Loucy (cell line): ENCODE results near the gene HBD.

Experiments
- H2AFZ ChIP-seq: fragments of 200-600 bp; sonication (generic); 2 replicates; pipeline ENCODE4 v1.6.0; 2016; ENCODE audit warnings: antibody characterized with exemption, mild to moderate bottlenecking, low read length, moderate library complexity
- H3F3A ChIP-seq: fragments of 200-600 bp; 2 replicates; pipeline ENCODE4 v1.6.0; 2016; ENCODE audit warnings: antibody characterized with exemption, low read depth, mild to moderate bottlenecking
- H3K27me3 ChIP-seq: fragments of 200-600 bp; sonication (generic); 2 replicates; pipeline ENCODE4 v1.6.1; 2014; ENCODE audit warnings: low read length, mild to moderate bottlenecking; ENCODE audit not compliant: insufficient read depth, poor library complexity, severe bottlenecking
- H3K36me3 ChIP-seq: fragments of 200-600 bp; sonication (generic); 2 replicates; pipeline ENCODE4 v1.6.1; 2016; ENCODE audit warnings: low read length; ENCODE audit not compliant: insufficient read depth
- H3K4me1 ChIP-seq: fragments of 200-600 bp; sonication (generic); 2 replicates; pipeline ENCODE4 v1.5.1; 2014; ENCODE audit warnings: low read length, mild to moderate bottlenecking; ENCODE audit not compliant: insufficient read depth, poor library complexity, severe bottlenecking
- H3K4me2 ChIP-seq: fragments of 200-600 bp; sonication (generic); 2 replicates; pipeline ENCODE4 v1.6.0; 2014; ENCODE audit warnings: antibody characterized with exemption, low read length, low read depth, mild to moderate bottlenecking; ENCODE audit not compliant: poor library complexity, severe bottlenecking
- H3K4me3 ChIP-seq: fragments of 200-600 bp; sonication (generic); 2 replicates; pipeline ENCODE4 v1.5.1; 2014; ENCODE audit warnings: low read length, mild to moderate bottlenecking, mixed read lengths; ENCODE audit not compliant: poor library complexity, severe bottlenecking
- H3K79me2 ChIP-seq: fragments of 200-600 bp; sonication (generic); 2 replicates; pipeline ENCODE4 v1.6.1; 2014; ENCODE audit warnings: low read length; ENCODE audit not compliant: insufficient read depth
- H3K9ac ChIP-seq: fragments of 200-600 bp; sonication (generic); 2 replicates; pipeline ENCODE4 v1.6.0; 2014; ENCODE audit warnings: mild to moderate bottlenecking, low read depth, low read length, moderate library complexity; ENCODE audit not compliant: poor library complexity, severe bottlenecking
- H3K9me2 ChIP-seq: fragments of 200-600 bp; sonication (generic); replicated peaks from 2 replicates; pipeline ENCODE4 v1.6.1; 2016; ENCODE audit warnings: low read depth, low read length, mixed read lengths
- H3K9me3 ChIP-seq: fragments of 200-600 bp; sonication (generic); 2 replicates; pipeline ENCODE4 v1.6.1; 2014; ENCODE audit warnings: mild to moderate bottlenecking, antibody characterized with exemption, low read length, low read depth; ENCODE audit not compliant: insufficient read depth
- H4K20me1 ChIP-seq: fragments of 200-600 bp; sonication (generic); 2 replicates; pipeline ENCODE4 v1.6.0; 2014; ENCODE audit warnings: antibody characterized with exemption, low read length, mild to moderate bottlenecking; ENCODE audit not compliant: insufficient read depth, poor library complexity, severe bottlenecking
- CTCF ChIP-seq: fragments of 200-600 bp; sonication (generic); conservative IDR thresholded peaks from 2 replicates; pipeline ENCODE4 v1.5.1; 2014; ENCODE audit warnings: mild to moderate bottlenecking, antibody characterized with exemption, low read length
- EZH2phosphoT487 ChIP-seq: fragments of 200-600 bp; IDR thresholded peaks from 2 replicates; pipeline ENCODE4 v1.6.1; 2018; ENCODE audit warnings: antibody characterized with exemption, mild to moderate bottlenecking, moderate library complexity, borderline replicate concordance

HBD gene

GRCh38 chr11:5203366-5203765 lies 30.9 kb downstream of the HBD start:
- H3K4me2 ChIP-seq: no peak overlapping the region
- no peaks in the 10 kb centered on the region for H3K4me1 ChIP-seq
- no peak overlapping the region for H3K4me3 ChIP-seq
- no peaks in the 10 kb centered on the region for H3K9me2 ChIP-seq
- no peaks in the 10 kb centered on the region for H3K36me3 ChIP-seq
- no peaks in the 10 kb centered on the region for H3K79me2 ChIP-seq
- TF ChIP-seq EZH2phosphoT487 (no peak), CTCF (no peak)
- no peaks in the 10 kb centered on the region for H3K27me3 ChIP-seq
- H3K9me3 ChIP-seq: no peaks in the 10 kb centered on the region
- no peaks in the 10 kb centered on the region for H4K20me1 ChIP-seq
- no peak overlapping the region for H2AFZ ChIP-seq
- no peaks in the 10 kb centered on the region for H3F3A ChIP-seq
- H3K9ac ChIP-seq: no peak overlapping the region

DNA sequence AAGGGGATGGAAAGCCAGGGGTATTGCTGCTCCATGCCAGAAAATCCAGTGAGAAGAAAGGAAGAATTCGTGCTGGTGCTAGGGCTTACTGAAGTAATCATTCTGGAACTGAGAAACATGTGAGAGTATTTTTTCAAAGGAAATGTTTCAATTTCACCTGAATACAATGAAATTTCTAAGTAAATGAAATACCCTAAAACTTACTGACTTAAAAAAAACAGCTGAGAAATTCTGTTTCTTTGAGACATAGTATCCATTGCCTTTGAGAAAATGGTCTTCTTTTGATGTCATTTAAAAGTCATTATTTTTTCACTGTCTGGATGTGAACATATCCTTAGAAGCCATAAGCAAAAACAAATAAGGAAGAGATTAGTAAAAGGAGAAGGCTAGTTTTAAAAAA lies 33.7 kb downstream of the HBD start, which contains the start of gene OR51V1:
TSS of gene OR51V1 (minus strand) at position 101 of the 400 bp plus-strand sequence. CDS start at position 101, 0 bp downstream.
- Histone ChIP-seq H3K27me3 (no peaks in the 10 kb centered on the region), H3K79me2 (no peaks in the 10 kb centered on the region), H3K9ac (no peak within 1 kb of the TSS), H3K4me3 (no peak within 1 kb of the TSS), H3K4me1 (no peaks in the 10 kb centered on the region), H3F3A (no peaks in the 10 kb centered on the region), H3K36me3 (no peaks in the 10 kb centered on the region), H3K9me3 (no peaks in the 10 kb centered on the region), H3K4me2 (no peak within 1 kb of the TSS), H3K9me2 (no peaks in the 10 kb centered on the region), H2AFZ (no peak within 1 kb of the TSS), H4K20me1 (no peaks in the 10 kb centered on the region)
- TF ChIP-seq EZH2phosphoT487: no peak
- no peak for TF ChIP-seq CTCF

DNA sequence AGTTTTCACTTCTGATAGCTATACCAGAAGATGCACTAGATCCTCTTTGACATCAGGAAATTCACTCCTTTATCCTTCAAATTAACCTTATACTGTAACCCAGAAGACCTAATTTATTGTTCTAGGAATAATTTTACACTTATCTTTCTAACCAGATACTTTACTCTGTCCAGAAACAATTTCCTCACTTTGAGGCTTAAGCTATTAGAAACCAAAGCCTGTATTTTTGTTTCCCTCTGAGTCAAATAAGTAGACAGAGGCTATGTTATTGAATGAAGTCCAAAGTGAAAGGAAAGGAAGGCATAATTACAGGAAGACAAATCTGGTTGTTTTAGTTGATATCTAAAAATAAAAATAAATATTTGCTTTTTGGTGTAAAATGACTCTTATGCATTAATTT lies 36.0 kb downstream of the HBD start:
- no peaks in the 10 kb centered on the region for H3K9me3 ChIP-seq
- TF ChIP-seq CTCF: no peak
- TF ChIP-seq EZH2phosphoT487: no peak
- H3K4me3 ChIP-seq: no peak overlapping the region
- no peaks in the 10 kb centered on the region for H3F3A ChIP-seq
- no peaks in the 10 kb centered on the region for H4K20me1 ChIP-seq
- no peaks in the 10 kb centered on the region for H3K9me2 ChIP-seq
- H2AFZ ChIP-seq: no peak overlapping the region
- no peaks in the 10 kb centered on the region for H3K36me3 ChIP-seq
- no peaks in the 10 kb centered on the region for H3K79me2 ChIP-seq
- H3K4me2 ChIP-seq: no peak overlapping the region
- no peaks in the 10 kb centered on the region for H3K4me1 ChIP-seq
- H3K9ac ChIP-seq: no peak overlapping the region
- no peaks in the 10 kb centered on the region for H3K27me3 ChIP-seq
